VCaP (cell line): Measurements from ENCODE around the gene COL24A1.

Experiments used
- H3K27ac ChIP-seq: fragments of 450-650 bp; 2 replicates; pipeline ENCODE4 v1.5.1; 2017
- TF ChIP-seq, protein P1 (sequence below): fragments of 450-650 bp; conservative IDR thresholded peaks from 2 replicates; pipeline ENCODE4 v1.5.1; 2017; ENCODE audit warnings: mild to moderate bottlenecking, moderate library complexity

The COL24A1 gene

DNA sequence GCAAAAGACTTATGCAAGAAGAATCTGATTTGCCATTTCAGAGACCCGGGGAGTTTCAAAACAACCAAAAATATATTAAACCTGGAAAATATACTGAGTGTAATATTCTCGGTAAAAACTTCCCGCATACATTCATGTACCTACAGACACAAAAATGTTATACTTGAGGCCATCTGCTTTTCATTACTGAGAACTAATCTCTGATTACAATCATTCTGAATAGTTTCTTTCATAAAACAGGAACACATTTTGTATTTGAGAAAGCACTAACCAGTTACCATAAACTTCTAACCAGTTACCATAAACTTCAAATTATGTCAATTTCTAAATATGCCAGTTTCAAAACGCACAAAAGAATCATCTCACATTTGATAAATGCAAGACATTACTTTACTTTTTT lies 456.1 kb downstream of the COL24A1 start:
- TF ChIP-seq, protein P1, sequence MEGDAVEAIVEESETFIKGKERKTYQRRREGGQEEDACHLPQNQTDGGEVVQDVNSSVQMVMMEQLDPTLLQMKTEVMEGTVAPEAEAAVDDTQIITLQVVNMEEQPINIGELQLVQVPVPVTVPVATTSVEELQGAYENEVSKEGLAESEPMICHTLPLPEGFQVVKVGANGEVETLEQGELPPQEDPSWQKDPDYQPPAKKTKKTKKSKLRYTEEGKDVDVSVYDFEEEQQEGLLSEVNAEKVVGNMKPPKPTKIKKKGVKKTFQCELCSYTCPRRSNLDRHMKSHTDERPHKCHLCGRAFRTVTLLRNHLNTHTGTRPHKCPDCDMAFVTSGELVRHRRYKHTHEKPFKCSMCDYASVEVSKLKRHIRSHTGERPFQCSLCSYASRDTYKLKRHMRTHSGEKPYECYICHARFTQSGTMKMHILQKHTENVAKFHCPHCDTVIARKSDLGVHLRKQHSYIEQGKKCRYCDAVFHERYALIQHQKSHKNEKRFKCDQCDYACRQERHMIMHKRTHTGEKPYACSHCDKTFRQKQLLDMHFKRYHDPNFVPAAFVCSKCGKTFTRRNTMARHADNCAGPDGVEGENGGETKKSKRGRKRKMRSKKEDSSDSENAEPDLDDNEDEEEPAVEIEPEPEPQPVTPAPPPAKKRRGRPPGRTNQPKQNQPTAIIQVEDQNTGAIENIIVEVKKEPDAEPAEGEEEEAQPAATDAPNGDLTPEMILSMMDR: no peak
- H3K27ac ChIP-seq: no peak overlapping the region

DNA sequence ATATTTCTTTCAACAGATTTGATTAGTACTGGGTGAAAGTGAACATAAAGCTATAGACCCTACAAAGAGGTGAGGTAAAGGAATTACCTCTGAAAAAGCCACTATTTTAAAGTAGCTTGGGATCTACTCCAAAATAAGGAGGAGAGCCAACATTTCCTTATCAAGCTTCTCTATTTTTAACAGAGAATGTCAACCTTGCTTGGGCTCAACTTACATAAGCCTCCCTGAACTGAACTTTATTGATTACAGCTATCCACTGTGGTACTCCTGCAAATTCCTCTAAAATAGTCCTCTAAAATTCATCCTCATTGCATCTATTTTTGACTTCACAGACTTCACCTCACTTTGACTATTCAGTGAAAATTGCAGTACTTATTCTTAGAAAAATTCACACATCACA lies 458.7 kb downstream of the COL24A1 start:
- no peak overlapping the region for H3K27ac ChIP-seq
- TF ChIP-seq, protein P1: no peak

DNA sequence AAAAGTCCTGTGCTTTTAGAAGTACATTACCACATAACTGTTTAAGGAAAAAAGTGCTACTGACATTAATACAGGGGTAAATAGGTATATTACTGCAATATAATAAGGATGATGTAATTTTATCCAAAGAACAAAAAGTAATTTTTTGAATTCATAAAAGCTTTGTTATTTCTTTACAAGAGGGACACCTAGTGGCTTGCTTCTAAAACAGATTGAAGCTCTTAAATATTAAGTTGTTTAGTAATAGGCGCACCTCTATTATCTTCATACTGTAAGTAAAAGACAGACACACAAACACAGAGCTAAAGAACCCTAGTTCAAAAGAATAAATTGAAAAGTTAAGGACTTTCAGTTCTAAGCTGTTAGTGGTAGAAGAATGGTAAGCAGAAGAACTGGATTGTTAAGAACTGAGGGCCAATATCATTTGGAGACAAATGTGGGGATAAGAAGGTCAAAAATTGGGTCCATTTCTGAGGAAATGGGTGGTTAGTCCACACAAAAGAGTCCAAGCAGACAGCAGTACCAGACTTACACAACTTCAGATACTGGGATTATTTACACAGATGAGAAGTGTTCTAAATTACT lies 463.8 kb downstream of the COL24A1 start:
- no peak overlapping the region for H3K27ac ChIP-seq
- TF ChIP-seq, protein P1: peak; percentile 69

DNA sequence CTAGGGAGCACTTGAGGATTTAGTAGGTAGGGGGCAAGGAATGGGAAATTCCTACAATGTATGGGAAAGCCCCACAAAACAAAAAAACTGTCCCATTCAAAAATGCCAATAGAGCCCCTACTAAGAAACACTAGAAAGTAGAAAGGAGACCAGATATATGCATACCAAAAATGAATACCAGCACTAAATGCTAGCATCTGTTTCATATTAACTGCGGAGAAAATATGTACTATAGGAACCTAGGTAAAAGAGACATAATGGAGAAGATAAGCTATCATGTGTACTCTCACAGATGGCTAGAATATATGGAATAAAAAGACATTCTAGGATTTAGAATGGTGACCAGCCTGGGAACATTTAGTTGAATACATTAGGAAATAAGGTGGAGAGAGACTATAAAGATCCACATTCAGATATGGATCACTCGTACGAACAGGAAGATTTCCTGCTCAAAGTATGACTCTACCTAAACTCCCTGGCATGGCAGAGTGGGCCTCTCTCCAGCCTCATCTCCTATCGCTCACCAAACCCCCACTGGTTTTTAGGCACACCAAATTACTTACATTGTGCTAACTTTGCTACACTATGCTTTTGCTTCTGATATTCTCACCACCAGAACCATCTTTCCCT lies 466.7 kb downstream of the COL24A1 start:
- TF ChIP-seq, protein P1: no peak
- 0 out of 2 replicates have a peak overlapping the region, but pooled peaks have one; percentile 9 for H3K27ac ChIP-seq

DNA sequence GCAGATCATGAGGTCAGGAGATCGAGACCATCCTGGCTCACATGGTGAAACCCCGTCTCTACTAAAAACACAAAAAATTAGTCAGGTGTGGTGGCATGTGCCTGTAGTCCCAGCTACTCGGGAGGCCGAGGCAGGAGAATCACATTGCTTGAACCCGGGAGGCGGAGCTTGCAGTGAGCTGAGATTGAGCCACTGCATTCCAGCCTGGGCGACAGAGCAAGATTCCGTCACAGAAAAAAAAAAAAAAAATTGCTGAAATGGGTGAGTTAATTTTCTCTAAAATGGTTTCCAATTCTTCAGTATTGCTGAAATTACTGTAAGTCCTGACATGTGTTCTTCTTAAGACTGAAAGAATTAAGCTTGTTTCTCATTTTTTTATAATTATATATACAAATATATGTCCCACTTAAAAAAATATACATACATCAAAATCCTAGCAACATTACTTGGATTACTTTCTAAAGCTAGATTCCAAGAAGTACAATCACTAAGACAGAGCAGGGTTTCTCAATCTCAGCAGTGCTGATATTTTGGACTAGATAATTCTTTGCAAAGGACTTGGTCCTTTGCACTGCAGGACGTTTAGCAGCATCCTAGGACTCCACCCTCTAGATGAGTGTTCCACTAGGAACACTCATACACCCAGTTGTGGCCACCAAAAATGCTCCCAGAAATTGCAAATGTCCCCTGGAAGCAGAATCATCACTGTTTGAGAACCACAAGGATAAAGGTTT lies 473.1 kb downstream of the COL24A1 start:
- TF ChIP-seq, protein P1: no peak

DNA sequence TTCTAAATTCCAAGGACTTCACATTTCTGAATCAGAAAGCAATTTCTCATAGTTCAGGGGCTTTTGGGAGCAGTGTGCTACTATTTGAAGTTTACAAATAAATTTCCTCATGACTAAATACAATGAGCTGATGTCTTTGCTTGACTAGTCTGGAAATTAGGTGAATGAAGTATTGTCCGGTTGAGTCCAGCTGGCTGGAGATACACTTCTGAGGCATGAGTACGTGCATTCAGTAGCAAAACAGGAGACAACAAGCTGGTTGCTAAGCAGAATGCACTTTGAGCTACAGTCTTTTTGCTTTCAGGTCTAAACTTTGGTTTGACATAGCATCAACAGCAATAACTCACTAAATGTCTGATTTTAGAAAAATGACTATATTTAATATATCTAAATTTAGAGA lies 475.5 kb downstream of the COL24A1 start:
- H3K27ac ChIP-seq: no peak overlapping the region
- TF ChIP-seq, protein P1: no peak

More for the DNA sequence above, 473.1 kb downstream of the COL24A1 start:
- H3K27ac ChIP-seq: no peak overlapping the region
